Stomach (tissue), 4 donors: ENCODE results near the gene PPIL6.
A peak's percentile ranks its signal among the peaks of the same experiment; 100 is the strongest.

Source experiments
- CTCF ChIP-seq, 7 experiments: fragments of 450-650 bp in 4 of 7; fragments of 200-600 bp in 3 of 7; sonication (generic) in 3 of 7; IDR thresholded peaks; one replicate each; pipeline ENCODE4 v1.5.1; 2016 to 2019; ENCODE audit warnings: antibody characterized with exemption in 7 of 7, control low read depth in 2 of 7, mild to moderate bottlenecking in 1 of 7
- EP300 ChIP-seq: sonication (generic); formaldehyde crosslinking; IDR thresholded peaks from one replicate; pipeline ENCODE4 v1.6.1; 2017; ENCODE audit warnings: antibody characterized with exemption
- POLR2A ChIP-seq, 4 donors: fragments of 450-650 bp; IDR thresholded peaks; one replicate each; pipeline ENCODE4 v1.6.1; 2016; ENCODE audit warnings: antibody characterized with exemption in 4 of 4, control low read depth in 2 of 4, mild to moderate bottlenecking in 1 of 4, moderate library complexity in 1 of 4
- POLR2AphosphoS5 ChIP-seq, 3 donors: sonication (generic); formaldehyde crosslinking; IDR thresholded peaks; one replicate each; pipeline ENCODE4 v1.6.1; 2016; ENCODE audit warnings: antibody characterized with exemption in 3 of 3

GRCh38 chr6:109383438-109383940 lies 56.9 kb downstream of the PPIL6 start:
- TF ChIP-seq CTCF (IDR thresholded peaks at IDR 0.05) (peak in 1 of 7 experiments; percentile 25), POLR2A (IDR thresholded peaks at IDR 0.05) (no peak), POLR2AphosphoS5 (IDR thresholded peaks at IDR 0.05) (no peak), EP300 (no peak)
